Hepatic stellate cell (primary cell): ENCODE measurements around the gene SPON2.

Experiments
- DNase-seq: peaks from one replicate; pipeline ENCODE4 v3.0.0; 2011; ENCODE audit warnings: low spot score

SPON2 gene

GRCh38 chr4:1195109-1195671 lies 22.8 kb upstream of the SPON2 start:
- DNase-seq, result no peak

GRCh38 chr4:1194010-1194900 lies 21.9 kb upstream of the SPON2 start:
- peak; percentile 74 for DNase-seq

GRCh38 chr4:1193206-1194009 lies 21.0 kb upstream of the SPON2 start:
- no peak for DNase-seq

- no peak for DNase-seq
These were observed 20.3 kb upstream of the SPON2 start for GRCh38 chr4:1192493-1193205.

GRCh38 chr4:1192091-1192492 lies 19.7 kb upstream of the SPON2 start:
- DNase-seq, result peak; percentile 98

GRCh38 chr4:1191621-1192020 lies 19.2 kb upstream of the SPON2 start:
- no peak for DNase-seq

- no peak for DNase-seq
These were observed 14.8 kb upstream of the SPON2 start for GRCh38 chr4:1187182-1187581.

- DNase-seq, result no peak
These were observed 11.8 kb upstream of the SPON2 start for GRCh38 chr4:1183985-1184773.

GRCh38 chr4:1182313-1182712 lies 9.9 kb upstream of the SPON2 start:
- DNase-seq, result no peak

- no peak for DNase-seq
These were observed 8.3 kb upstream of the SPON2 start for GRCh38 chr4:1180663-1181062.

GRCh38 chr4:1179976-1180375 lies 7.6 kb upstream of the SPON2 start:
- DNase-seq, result no peak

GRCh38 chr4:1179089-1179441 lies 6.7 kb upstream of the SPON2 start:
- DNase-seq, result no peak

- no peak for DNase-seq
These were observed 6.1 kb upstream of the SPON2 start for GRCh38 chr4:1178300-1179088.

GRCh38 chr4:1177274-1178141 lies 5.1 kb upstream of the SPON2 start:
- DNase-seq, result no peak

GRCh38 chr4:1176398-1177273 lies 4.3 kb upstream of the SPON2 start:
- DNase-seq, result no peak

GRCh38 chr4:1175635-1176229 lies 3.3 kb upstream of the SPON2 start:
- DNase-seq, result no peak

- DNase-seq, result no peak
These were observed 2.7 kb upstream of the SPON2 start for GRCh38 chr4:1174941-1175634.
